Neural cell (in vitro differentiated cells): ENCODE data around the gene COG1. TPM values are rescaled to one million over a fixed set of nuclear protein-coding genes. Genes with fewer than 3 reads are reported as not detected.

Experiments
- H2AFZ ChIP-seq: fragments of 200-600, 300-800 bp; sonication (generic), shearing (Covaris generic); 2 replicates; pipeline ENCODE4 v1.6.0; 2014; ENCODE audit warnings: low read depth, mild to moderate bottlenecking, antibody characterized with exemption, low read length, moderate library complexity
- H3F3A ChIP-seq: fragments of 200-600 bp; shearing (Covaris generic); 2 replicates; pipeline ENCODE4 v1.6.1; 2016; ENCODE audit warnings: mild to moderate bottlenecking, moderate library complexity, mixed read lengths, antibody characterized with exemption, low read length; ENCODE audit not compliant: insufficient read depth, poor library complexity, severe bottlenecking
- H3K27ac ChIP-seq: fragments of 200-600, 300-800 bp; sonication (generic), shearing (Covaris generic); 2 replicates; pipeline ENCODE4 v1.5.1; 2014; ENCODE audit warnings: mild to moderate bottlenecking, low read length, moderate library complexity
- H3K27me3 ChIP-seq: fragments of 300-800, 200-600 bp; sonication (generic), shearing (Covaris generic); 2 replicates; pipeline ENCODE4 v1.6.0; 2014; ENCODE audit warnings: mild to moderate bottlenecking, low read depth, low read length, moderate library complexity; ENCODE audit not compliant: insufficient read depth
- H3K36me3 ChIP-seq: fragments of 300-800, 200-600 bp; sonication (generic), shearing (Covaris generic); 2 replicates; pipeline ENCODE4 v1.5.1; 2014; ENCODE audit warnings: mild to moderate bottlenecking, antibody characterized with exemption, low read length, moderate library complexity; ENCODE audit not compliant: insufficient read depth
- H3K4me2 ChIP-seq: fragments of 300-800, 200-600 bp; sonication (generic), shearing (Covaris generic); 2 replicates; pipeline ENCODE4 v1.6.0; 2014; ENCODE audit warnings: mild to moderate bottlenecking, low read length
- H3K4me3 ChIP-seq: fragments of 300-800, 200-600 bp; sonication (generic), shearing (Covaris generic); 2 replicates; pipeline ENCODE4 v1.5.1; 2014; ENCODE audit warnings: mild to moderate bottlenecking, low read length, moderate library complexity
- H3K79me2 ChIP-seq: fragments of 200-600 bp; shearing (Covaris generic); replicated peaks from 2 replicates; pipeline ENCODE4 v1.6.0; 2014; ENCODE audit warnings: mild to moderate bottlenecking, low read length, moderate library complexity; ENCODE audit not compliant: insufficient read depth
- H3K9ac ChIP-seq: fragments of 300-800, 200-600 bp; sonication (generic), shearing (Covaris generic); 2 replicates; pipeline ENCODE4 v1.6.1; 2016; ENCODE audit warnings: mild to moderate bottlenecking, low read length, mixed read lengths
- H3K9me2 ChIP-seq: fragments of 200-600 bp; shearing (Covaris generic); 2 replicates; pipeline ENCODE4 v1.6.1; 2016; ENCODE audit warnings: mild to moderate bottlenecking, low read length, mixed read lengths; ENCODE audit not compliant: insufficient read depth
- H3K9me3 ChIP-seq: fragments of 200-600, 300-800 bp; sonication (generic), shearing (Covaris generic); 2 replicates; pipeline ENCODE4 v1.6.1; 2016; ENCODE audit warnings: mild to moderate bottlenecking, mixed run types, low read length, moderate library complexity, mixed read lengths
- H4K20me1 ChIP-seq: fragments of 200-600 bp; shearing (Covaris generic); 2 replicates; pipeline ENCODE4 v1.6.1; 2016; ENCODE audit warnings: mild to moderate bottlenecking, mixed run types; ENCODE audit not compliant: insufficient read depth
- CTCF ChIP-seq: fragments of 450-650 bp; IDR thresholded peaks from 2 replicates; pipeline ENCODE4 v1.5.1; 2014; ENCODE audit warnings: antibody characterized with exemption, mild to moderate bottlenecking, moderate library complexity; ENCODE audit not compliant: poor library complexity, severe bottlenecking
- EP300 ChIP-seq: fragments of 450-650 bp; conservative IDR thresholded peaks from 2 replicates; pipeline ENCODE4 v1.6.1; 2014; ENCODE audit warnings: antibody characterized with exemption, mild to moderate bottlenecking, moderate library complexity; ENCODE audit not compliant: poor library complexity, severe bottlenecking
- EZH2 ChIP-seq: fragments of 200-600, 300-800 bp; shearing (Covaris generic), sonication (generic); IDR thresholded peaks from 2 replicates; pipeline ENCODE4 v1.6.1; 2014; ENCODE audit warnings: antibody characterized with exemption, low read length, borderline replicate concordance, mild to moderate bottlenecking; ENCODE audit not compliant: insufficient read depth, poor library complexity, severe bottlenecking
- MXI1 ChIP-seq: fragments of 450-650 bp; conservative IDR thresholded peaks from 2 replicates; pipeline ENCODE4 v1.6.1; 2014; ENCODE audit warnings: antibody characterized with exemption, mild to moderate bottlenecking; ENCODE audit not compliant: poor library complexity, severe bottlenecking
- POLR2AphosphoS5 ChIP-seq: IDR thresholded peaks from 2 replicates; pipeline ENCODE4 v1.6.1; 2012
- RAD21 ChIP-seq: fragments of 450-650 bp; conservative IDR thresholded peaks from 2 replicates; pipeline ENCODE4 v1.6.1; 2014; ENCODE audit warnings: antibody characterized with exemption, mild to moderate bottlenecking, moderate library complexity
- REST ChIP-seq: IDR thresholded peaks from 2 replicates; pipeline ENCODE4 v1.6.1; 2012; ENCODE audit warnings: borderline replicate concordance
- SMC3 ChIP-seq: fragments of 450-650 bp; conservative IDR thresholded peaks from 2 replicates; pipeline ENCODE4 v1.6.1; 2014; ENCODE audit warnings: antibody characterized with exemption, mild to moderate bottlenecking, moderate library complexity; ENCODE audit not compliant: poor library complexity
- TAF1 ChIP-seq: IDR thresholded peaks from 2 replicates; pipeline ENCODE4 v1.6.1; 2012; ENCODE audit warnings: low read depth
- polyA plus RNA-seq: library from polyadenylated mRNA; depleted of rRNA; stranded (reverse); fragments of >200 nt; gene quantifications from 2 replicates; pipeline ENCODE4 v1.2.3, GENCODE V29; 2014

COG1 gene
- polyA plus RNA-seq, 1 donor from 2014 or later, result 23.5 TPM

- no peaks in the 10 kb centered on the region for H3K79me2 ChIP-seq
- no peak overlapping the region for H2AFZ ChIP-seq
These were observed 22.0 kb downstream of the COG1 start for GRCh38 chr17:73214851-73215250.

GRCh38 chr17:73215447-73215846 lies 22.6 kb downstream of the COG1 start:
- Histone ChIP-seq H3K9me2 (no peaks in the 10 kb centered on the region), H3K9me3 (no peaks in the 10 kb centered on the region), H3K4me2 (no peak overlapping the region), H3K4me3 (no peak overlapping the region), H3K27me3 (no peaks in the 10 kb centered on the region), H2AFZ (no peak overlapping the region), H3K27ac (no peak overlapping the region), H3K36me3 (no peaks in the 10 kb centered on the region), H3K79me2 (no peaks in the 10 kb centered on the region), H4K20me1 (no peaks in the 10 kb centered on the region), H3F3A (no peaks in the 10 kb centered on the region), H3K9ac (no peak overlapping the region)
- no peak for TF ChIP-seq POLR2AphosphoS5
- no peak for TF ChIP-seq EZH2
- TF ChIP-seq CTCF, result no peak

More at GRCh38 chr17:73214851-73215250, 22.0 kb downstream of the COG1 start:
- H3K27ac ChIP-seq, result no peak overlapping the region
- no peaks in the 10 kb centered on the region for H3K36me3 ChIP-seq
- no peak overlapping the region for H3K9ac ChIP-seq
- no peaks in the 10 kb centered on the region for H4K20me1 ChIP-seq
- no peaks in the 10 kb centered on the region for H3F3A ChIP-seq
- no peaks in the 10 kb centered on the region for H3K27me3 ChIP-seq
- H3K9me2 ChIP-seq, result no peaks in the 10 kb centered on the region
- TF ChIP-seq CTCF (no peak), EZH2 (no peak), MXI1 (no peak), POLR2AphosphoS5 (no peak), SMC3 (no peak), RAD21 (no peak), REST (no peak), EP300 (no peak), TAF1 (no peak)
- H3K9me3 ChIP-seq, result no peaks in the 10 kb centered on the region
- no peak overlapping the region for H3K4me2 ChIP-seq
- no peak overlapping the region for H3K4me3 ChIP-seq
